Ishikawa (cell line): ENCODE measurements around the gene UNC79.

Source experiments
- CEBPB ChIP-seq: IDR thresholded peaks from 2 replicates; pipeline ENCODE4 v1.6.1; 2012
- EP300 ChIP-seq: IDR thresholded peaks from 2 replicates; pipeline ENCODE4 v1.6.1; 2012; ENCODE audit warnings: borderline replicate concordance
- FOXM1 ChIP-seq: IDR thresholded peaks from 2 replicates; pipeline ENCODE4 v1.6.1; 2012; ENCODE audit warnings: low read depth, borderline replicate concordance
- RAD21 ChIP-seq: IDR thresholded peaks from 2 replicates; pipeline ENCODE4 v1.6.1; 2012; ENCODE audit warnings: low read depth
- REST ChIP-seq: IDR thresholded peaks from 2 replicates; pipeline ENCODE4 v1.6.1; 2012; ENCODE audit warnings: low read depth, mild to moderate bottlenecking
- TAF1 ChIP-seq: IDR thresholded peaks from 2 replicates; pipeline ENCODE4 v1.6.1; 2012; ENCODE audit warnings: low read depth, mild to moderate bottlenecking
- TEAD4 ChIP-seq: IDR thresholded peaks from 2 replicates; pipeline ENCODE4 v1.6.1; 2012
- YY1 ChIP-seq: IDR thresholded peaks from 2 replicates; pipeline ENCODE4 v1.6.1; 2012; ENCODE audit warnings: low read depth
- ZBTB7A ChIP-seq: IDR thresholded peaks from 2 replicates; pipeline ENCODE4 v1.6.1; 2012; ENCODE audit warnings: low read depth
- TF ChIP-seq, protein P1 (sequence below): IDR thresholded peaks from 2 replicates; pipeline ENCODE4 v1.6.1; 2012

GRCh38 chr14:93525696-93526451, 95.1 kb downstream of the UNC79 start:
- no peak for TF ChIP-seq TEAD4
- no peak for TF ChIP-seq REST
- TF ChIP-seq FOXM1: no peak
- TF ChIP-seq, protein P1, sequence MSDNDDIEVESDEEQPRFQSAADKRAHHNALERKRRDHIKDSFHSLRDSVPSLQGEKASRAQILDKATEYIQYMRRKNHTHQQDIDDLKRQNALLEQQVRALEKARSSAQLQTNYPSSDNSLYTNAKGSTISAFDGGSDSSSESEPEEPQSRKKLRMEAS: no peak
- TF ChIP-seq CEBPB: no peak
- no peak for TF ChIP-seq EP300
- no peak for TF ChIP-seq YY1
- no peak for TF ChIP-seq RAD21
- no peak for TF ChIP-seq TAF1
- TF ChIP-seq ZBTB7A: no peak
